HFF-Myc (cell line): ENCODE data around the gene TOX2.

Source experiments
- DNase-seq: peaks from one replicate; pipeline ENCODE4 v3.0.0-alpha.2; 2011; ENCODE audit warnings: low read depth; ENCODE audit errors: extremely low read depth
- H3K4me3 ChIP-seq: replicated peaks from 2 replicates; pipeline ENCODE4 v1.5.1; 2011; ENCODE audit warnings: low read depth, mild to moderate bottlenecking, control low read depth, low read length
- CTCF ChIP-seq: IDR thresholded peaks from 2 replicates; pipeline ENCODE4 v1.5.1; 2012; ENCODE audit warnings: mild to moderate bottlenecking, low read depth, low read length, control low read depth; ENCODE audit errors: missing control alignments

TOX2 gene

GRCh38 chr20:44092551-44093248 is 178.0 kb downstream of the TOX2 start:
- H3K4me3 ChIP-seq, result no peak overlapping the region
- peak; percentile 48 for TF ChIP-seq CTCF
- no peak for DNase-seq

- TF ChIP-seq CTCF, result no peak
- H3K4me3 ChIP-seq, result no peak overlapping the region
- no peak for DNase-seq
Measured at GRCh38 chr20:44093249-44093582, 178.6 kb downstream of the TOX2 start.

- no peak for TF ChIP-seq CTCF
Measured at GRCh38 chr20:44095831-44096230, 181.2 kb downstream of the TOX2 start.

GRCh38 chr20:44097521-44098255 is 183.0 kb downstream of the TOX2 start:
- DNase-seq, result no peak
- TF ChIP-seq CTCF, result no peak
- H3K4me3 ChIP-seq, result no peak overlapping the region

More at GRCh38 chr20:44095831-44096230, 181.2 kb downstream of the TOX2 start:
- no peak overlapping the region for H3K4me3 ChIP-seq
- no peak for DNase-seq

- no peak for TF ChIP-seq CTCF
- no peak for DNase-seq
- H3K4me3 ChIP-seq, result no peak overlapping the region
Measured at GRCh38 chr20:44098256-44098630, 183.6 kb downstream of the TOX2 start.

- no peak overlapping the region for H3K4me3 ChIP-seq
- DNase-seq, result no peak
- TF ChIP-seq CTCF, result no peak
Measured at GRCh38 chr20:44098657-44099056, 184.0 kb downstream of the TOX2 start.

- no peak overlapping the region for H3K4me3 ChIP-seq
- TF ChIP-seq CTCF, result no peak
- no peak for DNase-seq
Measured at GRCh38 chr20:44099832-44100231, 185.2 kb downstream of the TOX2 start.
